Neural progenitor cell (in vitro differentiated cells): ENCODE data around the gene DDB1. TPM values are rescaled to one million over a fixed set of nuclear protein-coding genes. Genes with fewer than 3 reads are reported as not detected.

ENCODE experiments used
- DNase-seq: peaks from one replicate; pipeline ENCODE4 v3.0.0-alpha.2; 2016; ENCODE audit warnings: low spot score
- H2AFZ ChIP-seq: fragments of 200-600 bp; sonication (generic); replicated peaks from 2 replicates; pipeline ENCODE4 v1.6.1; 2016; ENCODE audit warnings: antibody characterized with exemption
- H3F3A ChIP-seq: fragments of 200-600 bp; sonication (generic); 2 replicates; pipeline ENCODE4 v1.6.1; 2016; ENCODE audit warnings: antibody characterized with exemption, low read depth
- H3K27ac ChIP-seq: fragments of 200-600 bp; sonication (generic); 2 replicates; pipeline ENCODE4 v1.5.1; 2016; ENCODE audit warnings: mild to moderate bottlenecking
- H3K27me3 ChIP-seq: fragments of 200-600 bp; sonication (generic); 2 replicates; pipeline ENCODE4 v1.6.1; 2016; ENCODE audit warnings: mild to moderate bottlenecking, moderate library complexity
- H3K36me3 ChIP-seq: fragments of 200-600 bp; sonication (generic); 2 replicates; pipeline ENCODE4 v1.5.1; 2016
- H3K4me1 ChIP-seq: fragments of 200-600 bp; sonication (generic); 2 replicates; pipeline ENCODE4 v1.6.1; 2016; ENCODE audit warnings: mixed run types
- H3K4me2 ChIP-seq: fragments of 200-600 bp; sonication (generic); 2 replicates; pipeline ENCODE4 v1.6.1; 2016
- H3K4me3 ChIP-seq: fragments of 200-600 bp; sonication (generic); 2 replicates; pipeline ENCODE4 v1.5.1; 2016
- H3K79me2 ChIP-seq: fragments of 200-600 bp; sonication (generic); 2 replicates; pipeline ENCODE4 v1.6.1; 2016; ENCODE audit warnings: low read depth
- H3K9ac ChIP-seq: fragments of 200-600 bp; sonication (generic); 2 replicates; pipeline ENCODE4 v1.6.1; 2016
- H3K9me3 ChIP-seq: fragments of 200-600 bp; sonication (generic); 2 replicates; pipeline ENCODE4 v1.5.1; 2016; ENCODE audit warnings: low read depth
- H4K20me1 ChIP-seq: fragments of 200-600 bp; sonication (generic); 2 replicates; pipeline ENCODE4 v1.6.1; 2016; ENCODE audit warnings: low read depth
- H3K27ac Mint-ChIP-seq: 3 replicates; pipeline ENCODE4 v1.8.0; 2021; ENCODE audit warnings: mixed read lengths
- H3K27me3 Mint-ChIP-seq: 2 replicates; pipeline ENCODE4 v1.8.0; 2022; ENCODE audit warnings: low read depth, mild to moderate bottlenecking, inconsistent platforms, moderate library complexity, mixed read lengths; ENCODE audit not compliant: insufficient read depth
- H3K36me3 Mint-ChIP-seq: 3 replicates; pipeline ENCODE4 v1.8.0; 2021; ENCODE audit warnings: mixed read lengths
- H3K4me1 Mint-ChIP-seq: 3 replicates; pipeline ENCODE4 v1.8.0; 2021; ENCODE audit warnings: mixed read lengths
- H3K4me3 Mint-ChIP-seq: 3 replicates; pipeline ENCODE4 v1.8.0; 2021; ENCODE audit warnings: mild to moderate bottlenecking, moderate library complexity, mixed read lengths
- H3K9me3 Mint-ChIP-seq: 3 replicates; pipeline ENCODE4 v1.8.0; 2020; ENCODE audit warnings: mixed read lengths
- EZH2 ChIP-seq: fragments of 200-600 bp; sonication (generic); IDR thresholded peaks from 2 replicates; pipeline ENCODE4 v1.6.1; 2017; ENCODE audit warnings: antibody characterized with exemption, mild to moderate bottlenecking, moderate library complexity
- EZH2phosphoT487 ChIP-seq: fragments of 200-600 bp; sonication (generic); IDR thresholded peaks from 2 replicates; pipeline ENCODE4 v1.6.1; 2017; ENCODE audit warnings: antibody characterized with exemption
- total RNA-seq: library from RNA; depleted of rRNA; stranded (reverse); fragments of >200 nt; gene quantifications from 2 replicates; pipeline ENCODE4 v1.2.3, GENCODE V29; 2015; ENCODE audit warnings: low replicate concordance
- TF ChIP-seq, protein P1 (sequence below): fragments of 200-600 bp; sonication (generic); IDR thresholded peaks from 2 replicates; pipeline ENCODE4 v1.5.1; 2017; ENCODE audit warnings: antibody characterized with exemption, mild to moderate bottlenecking

The DDB1 gene
- total RNA-seq, 1 donor from 2014 or later: 275 TPM

DNA sequence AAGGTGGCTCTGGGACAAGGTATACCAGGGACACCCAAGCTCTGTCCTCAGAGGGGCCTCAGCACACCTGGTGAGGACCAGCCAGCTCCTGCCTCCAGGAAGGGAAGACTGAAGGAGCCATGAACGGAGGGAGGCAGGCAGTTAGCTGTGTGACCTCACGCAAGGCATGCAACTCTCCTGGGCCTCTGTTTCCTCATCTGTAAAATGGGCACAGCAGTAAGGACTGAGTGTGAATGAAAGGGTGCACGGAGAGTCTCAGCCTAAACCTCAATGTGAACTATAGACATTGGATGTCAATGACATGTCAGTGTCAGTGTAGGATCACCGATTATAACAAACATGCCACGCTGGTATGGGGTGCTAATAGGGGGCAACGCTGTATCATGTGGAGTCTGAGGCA is 73.5 kb downstream of the DDB1 start:
- Histone ChIP-seq H3K36me3 (no peaks in the 10 kb centered on the region), H3K79me2 (no peaks in the 10 kb centered on the region), H3K4me1 (no peaks in the 10 kb centered on the region), H2AFZ (no peak overlapping the region), H3K4me2 (no peak overlapping the region), H3K27ac (no peak overlapping the region), H3K9me3 (no peaks in the 10 kb centered on the region), H4K20me1 (no peaks in the 10 kb centered on the region), H3K27me3 (no peaks in the 10 kb centered on the region), H3F3A (no peaks in the 10 kb centered on the region), H3K9ac (no peak overlapping the region), H3K4me3 (no peak overlapping the region)
- Mint-ChIP-seq H3K4me1 (no peaks in the 10 kb centered on the region), H3K27ac (no peak overlapping the region), H3K4me3 (no peak overlapping the region), H3K9me3 (no peaks in the 10 kb centered on the region), H3K36me3 (no peaks in the 10 kb centered on the region), H3K27me3 (peaks cover 2% of the 10 kb centered on the region)
- TF ChIP-seq EZH2 (no peak), EZH2phosphoT487 (no peak)
- TF ChIP-seq, protein P1, sequence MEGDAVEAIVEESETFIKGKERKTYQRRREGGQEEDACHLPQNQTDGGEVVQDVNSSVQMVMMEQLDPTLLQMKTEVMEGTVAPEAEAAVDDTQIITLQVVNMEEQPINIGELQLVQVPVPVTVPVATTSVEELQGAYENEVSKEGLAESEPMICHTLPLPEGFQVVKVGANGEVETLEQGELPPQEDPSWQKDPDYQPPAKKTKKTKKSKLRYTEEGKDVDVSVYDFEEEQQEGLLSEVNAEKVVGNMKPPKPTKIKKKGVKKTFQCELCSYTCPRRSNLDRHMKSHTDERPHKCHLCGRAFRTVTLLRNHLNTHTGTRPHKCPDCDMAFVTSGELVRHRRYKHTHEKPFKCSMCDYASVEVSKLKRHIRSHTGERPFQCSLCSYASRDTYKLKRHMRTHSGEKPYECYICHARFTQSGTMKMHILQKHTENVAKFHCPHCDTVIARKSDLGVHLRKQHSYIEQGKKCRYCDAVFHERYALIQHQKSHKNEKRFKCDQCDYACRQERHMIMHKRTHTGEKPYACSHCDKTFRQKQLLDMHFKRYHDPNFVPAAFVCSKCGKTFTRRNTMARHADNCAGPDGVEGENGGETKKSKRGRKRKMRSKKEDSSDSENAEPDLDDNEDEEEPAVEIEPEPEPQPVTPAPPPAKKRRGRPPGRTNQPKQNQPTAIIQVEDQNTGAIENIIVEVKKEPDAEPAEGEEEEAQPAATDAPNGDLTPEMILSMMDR: no peak
- no peak for DNase-seq

DNA sequence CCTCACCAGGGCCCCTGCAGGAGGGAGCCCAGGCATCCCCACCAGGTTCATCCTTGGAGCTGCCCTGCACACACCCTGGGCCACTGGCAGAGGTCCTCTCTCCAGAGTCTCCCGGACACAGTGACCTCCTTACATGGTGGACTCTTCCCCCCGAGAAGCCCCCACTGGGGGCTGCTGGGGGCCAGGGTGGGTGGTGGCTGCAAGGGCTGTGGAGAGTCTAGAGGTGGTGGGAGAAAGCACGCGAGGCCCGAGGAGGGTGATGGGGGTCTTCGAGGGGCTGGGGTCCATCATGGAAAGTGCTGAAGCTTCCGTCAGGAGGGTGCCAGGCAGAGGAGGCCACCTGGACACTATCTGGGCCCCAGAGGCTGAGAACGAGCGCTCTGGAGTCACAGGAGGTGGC is 74.4 kb downstream of the DDB1 start:
- no peaks in the 10 kb centered on the region for H3K36me3 ChIP-seq
- H3F3A ChIP-seq: no peaks in the 10 kb centered on the region
- Mint-ChIP-seq H3K27ac (no peak overlapping the region), H3K4me1 (no peaks in the 10 kb centered on the region), H3K9me3 (no peaks in the 10 kb centered on the region), H3K27me3 (peaks cover 2% of the 10 kb centered on the region), H3K4me3 (no peak overlapping the region), H3K36me3 (no peaks in the 10 kb centered on the region)
- H4K20me1 ChIP-seq: no peaks in the 10 kb centered on the region
- H3K79me2 ChIP-seq: no peaks in the 10 kb centered on the region
- no peaks in the 10 kb centered on the region for H3K4me1 ChIP-seq
- no peaks in the 10 kb centered on the region for H3K27me3 ChIP-seq
- TF ChIP-seq EZH2phosphoT487: no peak
- TF ChIP-seq, protein P1: no peak
- TF ChIP-seq EZH2: no peak
- H3K9me3 ChIP-seq: no peaks in the 10 kb centered on the region
- DNase-seq: no peak
- H2AFZ ChIP-seq: no peak overlapping the region
- no peak overlapping the region for H3K27ac ChIP-seq
- no peak overlapping the region for H3K4me2 ChIP-seq
- H3K9ac ChIP-seq: no peak overlapping the region
- no peak overlapping the region for H3K4me3 ChIP-seq

DNA sequence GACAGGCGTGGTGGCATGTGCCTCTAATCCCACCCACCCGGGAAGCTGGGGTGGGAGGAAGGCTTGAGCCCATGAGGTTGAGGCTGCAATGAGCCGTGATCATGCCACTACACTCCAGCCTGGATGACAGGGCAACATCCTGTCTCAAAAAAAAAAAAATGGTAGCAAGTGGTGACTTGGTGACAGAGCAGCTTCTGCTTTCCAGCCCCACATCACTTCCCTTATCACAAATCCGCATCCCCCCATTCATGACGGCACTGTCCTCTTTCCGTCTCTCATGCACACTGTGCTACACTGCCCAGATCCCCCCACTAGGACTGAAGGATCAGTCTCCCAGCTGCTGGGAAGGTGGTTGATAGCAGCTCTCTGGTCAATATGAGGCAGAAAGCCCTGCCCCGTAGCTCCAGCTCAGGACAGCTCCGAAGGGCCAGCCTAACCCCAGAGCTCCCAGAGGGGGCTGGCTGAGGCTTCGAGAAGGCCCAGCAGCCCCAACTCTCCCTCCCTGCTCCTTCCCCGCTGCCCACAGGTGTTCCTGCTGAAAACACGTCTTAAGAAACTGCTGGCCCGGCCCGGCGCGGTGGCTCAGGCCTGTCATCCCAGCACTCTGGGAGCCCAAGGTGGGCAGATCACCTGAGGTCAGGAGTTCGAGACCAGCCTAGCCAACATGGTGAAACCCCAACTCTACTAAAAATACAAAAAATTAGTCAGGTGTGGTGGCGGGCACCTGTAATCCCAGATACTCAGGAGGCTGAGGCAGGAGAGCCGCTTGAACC is 76.0 kb downstream of the DDB1 start:
- Mint-ChIP-seq H3K4me3 (no peak overlapping the region), H3K4me1 (peaks cover 3% of the 10 kb centered on the region), H3K9me3 (no peaks in the 10 kb centered on the region), H3K27ac (no peak overlapping the region), H3K36me3 (no peaks in the 10 kb centered on the region), H3K27me3 (peaks cover 4% of the 10 kb centered on the region)
- H3K27ac ChIP-seq: no peak overlapping the region
- TF ChIP-seq, protein P1: no peak
- TF ChIP-seq EZH2 (no peak), EZH2phosphoT487 (no peak)
- H3K4me1 ChIP-seq: no peaks in the 10 kb centered on the region
- H3K9me3 ChIP-seq: no peaks in the 10 kb centered on the region
- no peak for DNase-seq
- H2AFZ ChIP-seq: no peak overlapping the region
- no peaks in the 10 kb centered on the region for H3F3A ChIP-seq
- H3K9ac ChIP-seq: no peak overlapping the region
- H4K20me1 ChIP-seq: no peaks in the 10 kb centered on the region
- H3K4me2 ChIP-seq: no peak overlapping the region
- no peaks in the 10 kb centered on the region for H3K36me3 ChIP-seq
- no peak overlapping the region for H3K4me3 ChIP-seq
- no peaks in the 10 kb centered on the region for H3K79me2 ChIP-seq
- no peaks in the 10 kb centered on the region for H3K27me3 ChIP-seq
